ENCODE measurements around the gene PBRM1.

- no peak for TF ChIP-seq POLR2AphosphoS5 (IDR thresholded peaks at IDR 0.05; ENCODE audit: insufficient read depth, low read depth, low read length)
- TF ChIP-seq CTCF (IDR thresholded peaks at IDR 0.05; ENCODE audit: extremely low read depth in 1 of 2, insufficient read depth in 1 of 2, low read depth in 1 of 2, low read length in 2 of 2): no peak
These were observed 40.2 kb downstream of the PBRM1 start for GRCh38 chr3:52645549-52645948.
